A549 treated with dexamethasone at 1 μM for 4 hours (cell line): ENCODE results near the gene SLC37A4. TPM values are rescaled to one million over a fixed set of nuclear protein-coding genes. Genes with fewer than 3 reads are reported as not detected.

Source experiments
- total RNA-seq: library from RNA; stranded (reverse); fragments of 200-300 nt; extraction: Qiagen RNA extraction; gene quantifications from 5 replicates; pipeline ENCODE4 v1.2.3, GENCODE V29; 2022

The SLC37A4 gene
- total RNA-seq = 10.5 to 12.0 TPM (median 11.0 TPM) in 5 replicates

DNA sequence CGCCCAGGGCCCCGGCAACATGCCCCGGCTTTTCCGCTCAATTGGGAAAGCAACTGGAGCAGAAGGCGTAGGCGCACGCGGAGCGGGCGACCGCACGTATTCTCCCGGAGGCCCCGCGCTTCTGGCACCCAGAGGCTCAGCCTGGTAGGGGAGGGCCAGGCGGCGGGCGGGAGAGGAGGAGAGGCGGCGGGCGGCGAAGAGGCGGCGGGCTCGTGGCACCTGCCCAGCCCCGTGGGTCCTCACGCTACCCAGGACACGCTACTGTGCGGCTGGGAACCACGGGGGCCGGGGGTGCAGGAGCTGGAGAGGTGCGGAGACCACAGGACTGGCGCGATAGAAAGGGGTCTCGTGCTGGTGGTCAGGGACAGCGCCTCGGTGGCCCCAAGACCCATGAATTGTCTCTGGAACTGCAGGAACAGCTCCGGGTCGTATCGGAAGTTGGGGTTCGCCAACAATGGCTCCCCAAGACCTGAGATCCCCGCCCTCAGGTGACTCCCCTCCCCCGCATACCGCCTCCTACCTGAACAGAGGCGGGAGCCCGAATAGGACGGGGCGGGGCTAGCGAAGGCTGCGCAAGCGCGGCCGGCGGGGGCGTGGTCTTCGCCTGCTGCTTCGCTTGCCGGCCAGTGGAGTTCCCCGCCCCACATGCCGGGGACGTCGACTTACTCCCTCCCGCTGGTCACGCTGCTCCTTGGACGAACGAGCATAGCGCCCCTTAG lies at the start of gene SLC37A4:
TSS of gene SLC37A4 (minus strand) at position 549 of the 719 bp plus-strand sequence.

DNA sequence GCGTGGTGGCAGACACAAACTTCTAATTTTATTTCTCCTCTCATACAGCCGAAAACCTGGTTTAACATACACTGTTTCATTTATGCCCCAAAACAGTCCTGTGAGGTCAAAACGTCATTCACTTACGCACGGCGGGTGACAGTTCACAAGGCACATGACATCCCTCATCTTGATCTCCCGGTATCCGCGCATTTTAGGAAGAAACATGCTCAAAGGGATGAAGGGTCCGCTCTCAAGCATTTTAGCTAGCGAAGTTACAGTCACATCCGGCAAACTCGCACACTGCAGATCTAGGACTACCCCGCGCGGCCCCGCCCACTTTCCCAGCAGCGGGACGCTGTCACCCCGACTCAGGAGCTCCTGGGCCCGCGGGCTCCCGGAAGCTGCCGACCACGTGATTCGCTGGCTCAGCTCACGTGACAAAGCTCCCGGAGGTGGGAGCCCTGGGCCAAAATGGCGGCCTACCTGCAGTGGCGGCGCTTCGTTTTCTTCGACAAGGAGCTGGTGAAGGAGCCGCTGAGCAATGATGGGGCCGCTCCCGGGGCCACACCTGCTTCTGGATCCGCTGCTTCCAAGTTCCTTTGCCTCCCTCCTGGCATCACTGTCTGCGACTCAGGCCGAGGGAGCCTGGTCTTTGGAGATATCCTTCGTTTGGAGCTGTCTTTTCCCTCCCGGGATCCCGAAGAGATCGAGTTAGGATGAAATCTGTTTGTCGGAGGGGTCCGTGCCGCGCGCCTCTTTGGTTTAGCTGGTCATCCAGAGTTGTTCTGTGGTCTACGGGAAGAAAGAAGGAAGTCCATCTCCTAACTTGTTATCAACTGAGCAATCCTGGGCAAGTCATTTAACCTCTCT lies 36.9 kb upstream of the SLC37A4 start, which contains the start of gene VPS11:
TSS of gene VPS11 (plus strand) at position 448 of the 852 bp plus-strand sequence. CDS start at position 454, 6 bp downstream.

DNA sequence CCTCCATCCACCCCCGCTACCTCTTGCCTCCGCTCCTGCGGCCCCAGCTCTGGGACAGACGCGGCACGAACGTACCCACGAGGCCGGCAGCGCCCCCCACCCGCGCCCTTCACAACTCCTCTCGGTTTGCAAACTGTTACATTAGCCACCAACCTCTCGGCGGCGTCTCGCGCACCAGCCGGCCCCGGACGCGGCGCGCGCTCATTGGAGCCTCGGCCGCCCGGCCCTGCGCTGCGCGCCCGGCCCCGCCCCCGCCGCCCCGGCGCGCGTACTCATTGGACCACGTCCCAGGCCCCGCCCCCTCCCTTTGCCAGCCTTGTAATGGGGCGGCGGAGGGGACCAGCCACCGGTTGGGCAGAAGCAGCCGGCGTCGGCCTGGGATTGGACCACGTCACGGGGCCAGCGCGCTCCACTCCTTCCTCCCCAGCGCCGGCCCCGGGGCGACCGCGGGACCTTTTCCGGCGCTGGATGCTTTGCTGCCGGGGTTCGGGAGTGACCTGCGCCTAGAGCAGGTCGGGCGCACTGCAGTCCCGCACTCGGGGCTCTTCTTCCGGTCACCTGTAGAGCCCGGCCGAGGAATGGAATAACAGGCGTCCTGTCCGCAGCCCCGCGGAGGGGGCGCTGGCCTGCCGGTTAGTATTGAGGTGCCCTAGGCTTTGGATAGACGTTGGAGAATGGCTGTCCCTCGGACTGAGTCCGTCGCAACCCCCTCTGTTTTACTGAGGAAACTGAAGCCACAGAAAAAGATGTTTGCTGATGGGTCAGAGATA lies 26.5 kb upstream of the SLC37A4 start, which contains the start of gene HYOU1:
TSS of gene HYOU1 (minus strand) at position 206 of the 770 bp plus-strand sequence. CDS start 1,045 bp downstream, outside the sequence.

DNA sequence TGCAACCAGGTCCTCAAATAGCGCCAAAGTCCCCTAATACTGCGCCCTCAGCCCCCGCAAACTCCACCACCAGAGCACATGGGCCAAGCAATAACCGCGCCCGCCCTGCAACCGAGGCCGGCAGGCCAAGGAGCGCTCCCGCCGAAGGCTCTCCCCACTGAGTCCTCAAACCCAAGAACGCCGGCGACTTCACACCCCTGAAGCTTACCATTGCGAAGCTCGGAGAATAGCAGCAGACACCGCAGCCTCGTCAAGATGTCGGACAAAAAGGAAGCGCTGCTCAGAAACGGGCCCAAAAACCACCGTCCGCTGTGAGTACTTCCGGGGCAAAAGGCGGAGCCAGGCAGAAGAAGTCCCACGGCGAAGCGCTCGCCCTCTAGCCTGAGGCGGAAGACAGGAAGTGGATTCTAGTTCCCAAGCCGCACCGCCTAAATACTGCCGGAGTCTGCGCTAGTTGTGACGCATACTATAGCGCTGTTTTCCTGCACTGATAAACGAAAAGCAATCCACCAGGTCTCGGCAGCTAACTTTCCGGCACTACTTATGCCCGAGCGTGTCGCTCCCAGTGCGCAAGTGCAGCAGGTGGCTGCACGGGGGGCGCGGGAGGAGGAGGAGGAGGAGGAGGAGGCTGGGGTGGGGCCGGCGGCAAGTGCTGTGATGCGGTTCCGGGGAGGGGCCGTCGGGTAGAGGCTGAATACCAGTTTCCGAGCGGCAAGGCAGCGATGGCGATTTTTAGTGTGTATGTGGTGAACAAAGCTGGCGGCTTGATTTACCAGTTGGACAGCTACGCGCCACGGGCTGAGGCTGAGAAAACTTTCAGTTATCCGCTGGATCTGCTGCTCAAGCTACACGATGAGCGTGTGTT lies 12.4 kb downstream of the SLC37A4 start, which contains the start of the genes RPS25 and TRAPPC4:
TSS of gene RPS25 (minus strand) at position 270 of the 865 bp plus-strand sequence. CDS start at position 211, 59 bp downstream.
TSS of gene TRAPPC4 (plus strand) at position 693 of the 865 bp plus-strand sequence. CDS start at position 723, 30 bp downstream.

DNA sequence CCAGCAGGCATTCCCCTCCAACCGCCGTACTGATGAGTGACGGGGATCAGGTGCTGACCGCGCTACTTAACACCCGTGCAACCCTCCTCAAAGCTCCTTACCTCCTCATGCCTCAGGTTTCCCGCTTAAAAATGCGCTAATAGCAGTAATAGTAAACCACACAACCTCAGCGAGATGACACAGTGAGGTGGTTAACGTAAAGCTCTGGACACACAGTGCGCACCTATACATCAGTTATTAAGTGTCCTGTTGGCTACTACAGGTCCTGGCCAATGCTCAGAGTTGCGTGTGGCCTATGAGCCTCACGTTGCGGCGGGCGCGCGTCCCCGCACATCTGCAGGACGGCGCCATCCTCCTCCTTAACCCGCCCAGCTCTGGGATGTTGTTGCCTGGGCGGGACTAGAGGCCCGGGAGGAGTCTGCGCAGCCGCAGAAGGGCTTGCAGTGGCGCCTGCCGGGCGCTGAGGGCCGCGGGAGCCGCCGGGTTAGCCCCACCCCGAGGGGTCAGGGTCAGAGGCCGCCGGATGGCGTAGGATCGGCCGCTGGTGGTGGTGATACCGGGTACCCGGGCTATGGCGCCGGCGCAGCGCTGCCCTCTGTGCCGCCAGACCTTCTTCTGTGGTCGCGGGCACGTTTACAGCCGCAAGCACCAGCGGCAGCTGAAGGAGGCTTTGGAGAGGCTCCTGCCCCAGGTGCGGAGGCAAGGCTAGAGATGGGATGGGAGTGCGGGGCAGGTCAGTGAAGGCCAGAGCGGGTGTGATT lies 32.9 kb downstream of the SLC37A4 start, which contains the start of gene CENATAC:
TSS of gene CENATAC (plus strand) at position 512 of the 761 bp plus-strand sequence. CDS start at position 572, 60 bp downstream.

Other genes starting within 250 kb of the SLC37A4 start
- 25.4 to 38.0 TPM (median 32.8 TPM) in 5 replicates for gene DDX6, start 239.7 kb downstream of the SLC37A4 start, total RNA-seq
- gene CXCR5, start 147.0 kb downstream of the SLC37A4 start, total RNA-seq = 0.03 to 0.26 TPM (median 0.05 TPM) in 5 replicates
- 96.8 to 310 TPM (median 286 TPM) in 5 replicates for gene BCL9L, start 105.0 kb downstream of the SLC37A4 start, total RNA-seq
- 0.58 to 0.86 TPM (median 0.69 TPM) in 5 replicates for gene UPK2, start 74.6 kb downstream of the SLC37A4 start, total RNA-seq
- gene FOXR1, start 59.1 kb downstream of the SLC37A4 start, total RNA-seq = not detected in 5 replicates
- 8.2 to 16.4 TPM (median 12.3 TPM) in 5 replicates for gene CENATAC, start 32.7 kb downstream of the SLC37A4 start, total RNA-seq
- 723 to 1,269 TPM (median 750 TPM) in 5 replicates for gene RPS25, start 12.5 kb downstream of the SLC37A4 start, total RNA-seq
- 53.1 to 60.1 TPM (median 54.1 TPM) in 5 replicates for gene TRAPPC4, start 12.1 kb downstream of the SLC37A4 start, total RNA-seq
- gene HYOU1, start 26.3 kb upstream of the SLC37A4 start, total RNA-seq = 35.7 to 52.1 TPM (median 49.3 TPM) in 5 replicates
- gene VPS11, start 36.9 kb upstream of the SLC37A4 start, total RNA-seq = 9.0 to 13.0 TPM (median 12.3 TPM) in 5 replicates
- gene HMBS, start 54.0 kb upstream of the SLC37A4 start, total RNA-seq = 42.3 to 48.3 TPM (median 46.4 TPM) in 5 replicates
- 31.7 to 43.6 TPM (median 42.2 TPM) in 5 replicates for gene DPAGT1, start 71.0 kb upstream of the SLC37A4 start, total RNA-seq
- 3.1 to 5.9 TPM (median 5.1 TPM) in 5 replicates for gene C2CD2L, start 76.5 kb upstream of the SLC37A4 start, total RNA-seq
- 6.4 to 10.2 TPM (median 8.7 TPM) in 5 replicates for gene HINFP, start 90.7 kb upstream of the SLC37A4 start, total RNA-seq
- gene ABCG4, start 118.2 kb upstream of the SLC37A4 start, total RNA-seq = 0.17 to 0.47 TPM (median 0.27 TPM) in 5 replicates
- 6.6 to 12.7 TPM (median 11.3 TPM) in 5 replicates for gene NLRX1, start 137.8 kb upstream of the SLC37A4 start, total RNA-seq
- 0.14 to 0.22 TPM (median 0.20 TPM) in 3 of 5 replicates, not detected in the others for gene NHERF4, start 154.6 kb upstream of the SLC37A4 start, total RNA-seq
- gene CBL, start 175.5 kb upstream of the SLC37A4 start, total RNA-seq = 6.3 to 11.5 TPM (median 9.6 TPM) in 5 replicates